Inferior parietal cortex (tissue), 1 donor: ENCODE data around the gene NELFA.

ENCODE experiments used
- DNase-seq: peaks from one replicate; pipeline ENCODE4 v3.0.0-alpha.2; 2016; ENCODE audit errors: extremely low spot score

Gene NELFA

GRCh38 chr4:1937550-1937949 lies 71.2 kb downstream of the NELFA start:
- no peak for DNase-seq

- no peak for DNase-seq
Observed at GRCh38 chr4:1933700-1934099, 75.1 kb downstream of the NELFA start.

GRCh38 chr4:1932736-1933135 lies 76.0 kb downstream of the NELFA start:
- DNase-seq = no peak
